HepG2 (cell line): ENCODE results near the gene ACSS1. TPM values are rescaled to one million over a fixed set of nuclear protein-coding genes. Genes with fewer than 3 reads are reported as not detected.

Experiments
- ATAC-seq: fragments of 200-7000 bp; cut with Tn5 transposase; 3 replicates; pipeline ENCODE4 v1.9.1; 2020; ENCODE audit warnings: mild to moderate bottlenecking, moderate library complexity
- BruUV-seq: library from RNA; stranded (reverse); fragments of 400-500 nt; replicated peaks from 2 replicates; lab custom pipeline; 2021; lab: Mats Ljungman, UMichigan
- CTCF ChIA-PET: fragments of 300-600 bp; formaldehyde crosslinking; extraction: SDS; loops from one replicate; lab custom pipeline; 2021; ENCODE audit warnings: low total read pairs, inconsistent platforms, low intra/inter-chr PET ratio; lab: Yijun Ruan, JAX
- POLR2A ChIA-PET: fragments of 350-600 bp; sonication (Branson Sonifier 250); formaldehyde crosslinking; loops from one replicate; lab custom pipeline; 2020; ENCODE audit warnings: antibody characterized with exemption, inconsistent platforms; lab: Yijun Ruan, JAX
- DNase-seq: peaks from one replicate; pipeline ENCODE4 v3.0.0-alpha.2; 2015; ENCODE audit warnings: low spot score
- FAIRE-seq: peaks from 3 replicates; lab custom pipeline; 2011; peaks lifted over from hg19 to GRCh38; lab: Jason Lieb, UNC
- H2AFZ ChIP-seq: one replicate; pipeline ENCODE4 v1.6.1; 2011; ENCODE audit warnings: low read length, inconsistent platforms
- H3K27ac ChIP-seq: fragments of 300-600 bp; 3 replicates; pipeline ENCODE4 v1.8.0; 2011; ENCODE audit warnings: mixed run types, mild to moderate bottlenecking, mixed read lengths, low read length, inconsistent platforms; ENCODE audit not compliant: insufficient read depth; ENCODE audit errors: extremely low read length
- H3K27me3 ChIP-seq, 2 experiments: fragments of 200-600 bp in 1 of 2; 2 replicates in 1 of 2; 3 replicates in 1 of 2; pipeline versions ENCODE4 v1.6.0 to v1.8.0; 2011; ENCODE audit warnings: low read length in 2 of 2, mild to moderate bottlenecking in 2 of 2, moderate library complexity in 2 of 2, inconsistent platforms in 1 of 2; ENCODE audit not compliant: insufficient read depth in 2 of 2, control insufficient read depth in 1 of 2
- H3K36me3 ChIP-seq, 2 experiments: fragments of 200-600 bp in 1 of 2; replicated peaks in 1 of 2; 2 replicates in 1 of 2; 3 replicates in 1 of 2; pipeline versions ENCODE4 v1.5.1 to v1.8.0; 2011; ENCODE audit warnings: low read length in 2 of 2, inconsistent platforms in 1 of 2; ENCODE audit not compliant: insufficient read depth in 2 of 2, control insufficient read depth in 1 of 2
- H3K4me1 ChIP-seq: 2 replicates; pipeline ENCODE4 v1.5.1; 2012; ENCODE audit warnings: low read length, inconsistent platforms; ENCODE audit not compliant: insufficient read depth
- H3K4me2 ChIP-seq: 2 replicates; pipeline ENCODE4 v1.6.0; 2011; ENCODE audit warnings: low read depth, low read length, inconsistent platforms
- H3K4me3 ChIP-seq, 3 experiments: fragments of 200-600 bp in 1 of 3; sonication (generic), shearing (Covaris generic) in 1 of 3; replicated peaks in 1 of 3; 2 replicates each; pipeline ENCODE4 v1.5.1; 2011 to 2016; ENCODE audit warnings: low read length in 3 of 3, inconsistent platforms in 2 of 3, low read depth in 2 of 3, mild to moderate bottlenecking in 2 of 3, control low read depth in 1 of 3, mixed read lengths in 1 of 3; ENCODE audit not compliant: insufficient read depth in 1 of 3
- H3K79me2 ChIP-seq: one replicate; pipeline ENCODE4 v1.6.1; 2011; ENCODE audit warnings: low read length, inconsistent platforms; ENCODE audit not compliant: insufficient read depth
- H3K9ac ChIP-seq: 2 replicates; pipeline ENCODE4 v1.6.0; 2011; ENCODE audit warnings: mild to moderate bottlenecking, low read depth, low read length, inconsistent platforms; ENCODE audit not compliant: insufficient read depth
- H3K9me3 ChIP-seq: 2 replicates; pipeline ENCODE4 v1.5.1; 2012; ENCODE audit warnings: mild to moderate bottlenecking, low read length
- H4K20me1 ChIP-seq: 2 replicates; pipeline ENCODE4 v1.6.0; 2011; ENCODE audit warnings: inconsistent platforms, mild to moderate bottlenecking, low read length, moderate library complexity; ENCODE audit not compliant: insufficient read depth
- DR1 ChIP-seq: sonication (generic); formaldehyde crosslinking; IDR thresholded peaks from 2 replicates; pipeline ENCODE4 v1.8.0; 2021; ENCODE audit warnings: mild to moderate bottlenecking, missing genetic modification reagents, inconsistent platforms
- JUNB ChIP-seq: sonication (generic); formaldehyde crosslinking; IDR thresholded peaks from 2 replicates; pipeline ENCODE4 v1.8.0; 2022; ENCODE audit warnings: missing genetic modification reagents, mild to moderate bottlenecking, borderline replicate concordance
- KAT7 ChIP-seq: IDR thresholded peaks from 2 replicates; pipeline ENCODE4 v1.6.1; 2018; ENCODE audit warnings: borderline replicate concordance, missing compliant biosample characterization
- KDM3A ChIP-seq: IDR thresholded peaks from 2 replicates; pipeline ENCODE4 v1.6.1; 2018; ENCODE audit warnings: low read depth, missing compliant biosample characterization
- KDM5B ChIP-seq: sonication (generic); formaldehyde crosslinking; IDR thresholded peaks from 2 replicates; pipeline ENCODE4 v1.4.0; 2020; ENCODE audit warnings: missing genetic modification reagents, mild to moderate bottlenecking, borderline replicate concordance
- ONECUT2 ChIP-seq: sonication (generic); formaldehyde crosslinking; IDR thresholded peaks from 2 replicates; pipeline ENCODE4 v1.4.0; 2020; ENCODE audit warnings: missing genetic modification reagents
- ZBTB44 ChIP-seq: sonication (generic); formaldehyde crosslinking; IDR thresholded peaks from 2 replicates; pipeline ENCODE4 v1.4.0; 2020; ENCODE audit warnings: missing genetic modification reagents
- ZBTB7A ChIP-seq: sonication (generic); formaldehyde crosslinking; IDR thresholded peaks from 2 replicates; pipeline ENCODE4 v1.8.0; 2022; ENCODE audit warnings: mild to moderate bottlenecking, missing genetic modification reagents
- ZBTB8A ChIP-seq: sonication (generic); formaldehyde crosslinking; IDR thresholded peaks from 2 replicates; pipeline ENCODE4 v1.4.0; 2020; ENCODE audit warnings: mild to moderate bottlenecking, low read depth, missing genetic modification reagents, borderline replicate concordance
- ZNF235 ChIP-seq: sonication (generic); formaldehyde crosslinking; IDR thresholded peaks from 2 replicates; pipeline ENCODE4 v1.8.1; 2023; ENCODE audit warnings: mild to moderate bottlenecking, missing genetic modification reagents, borderline replicate concordance
- ZNF253 ChIP-seq: sonication (generic); formaldehyde crosslinking; IDR thresholded peaks from 2 replicates; pipeline ENCODE4 v1.8.0; 2022; ENCODE audit warnings: mild to moderate bottlenecking, missing genetic modification reagents, borderline replicate concordance
- ZNF343 ChIP-seq: sonication (generic); formaldehyde crosslinking; IDR thresholded peaks from 2 replicates; pipeline ENCODE4 v1.4.0; 2020; ENCODE audit warnings: mild to moderate bottlenecking, missing genetic modification reagents
- ZNF367 ChIP-seq: sonication (generic); formaldehyde crosslinking; IDR thresholded peaks from 2 replicates; pipeline ENCODE4 v1.4.0; 2020; ENCODE audit warnings: missing genetic modification reagents, borderline replicate concordance
- WGBS: methylation state at CpG from one replicate; pipeline ENCODE4 v1.1.6; 2017; ENCODE audit warnings: low lambda C conversion rate; 5-methylcytosine and 5-hydroxymethylcytosine counted together
- in situ Hi-C: cut with HindIII; loops from 2 replicates; pipeline ENCODE4 v1.10.0; 2017; ENCODE audit warnings: low pct_unique_long_range_greater_than_20kb; ENCODE audit not compliant: extremely low pct_ligation_motif_present
- intact Hi-C: fragments of 100-400 bp; cut with micrococcal nuclease; formaldehyde crosslinking; loops from one replicate; pipeline ENCODE4 v1.10.0; 2022; ENCODE audit not compliant: unreplicated experiment
- polyA plus RNA-seq, 8 experiments: library from polyadenylated mRNA; depleted of rRNA in 3 of 8; stranded (reverse) in 7 of 8; unstranded in 1 of 8; fragments of >200 nt; fragmentation: Illumina TruSeq in 4 of 8; extraction: Trizol in 4 of 8; gene quantifications; 2 replicates each; pipeline versions ENCODE4 v1.2.1 to v1.2.3, GENCODE V29; 2011 to 2016; ENCODE audit warnings: low read depth in 4 of 8, missing spikeins in 1 of 8, mixed read lengths in 1 of 8; ENCODE audit not compliant: insufficient read depth in 1 of 8
- total RNA-seq, 5 experiments: library from RNA; depleted of rRNA; stranded (reverse); fragments of >200 nt; fragmentation: Illumina TruSeq; extraction: Trizol; gene quantifications; 2 replicates each; pipeline ENCODE4 v1.2.3, GENCODE V29; 2016; ENCODE audit warnings: low read depth in 1 of 5
- TF ChIP-seq, protein P1 (sequence below): sonication (generic); formaldehyde crosslinking; IDR thresholded peaks from 2 replicates; pipeline ENCODE4 v1.4.0; 2020; ENCODE audit warnings: missing genetic modification reagents

The ACSS1 gene
- total and polyA plus RNA-seq, 2 of the 13 experiments (the other 11 are each of a cell fraction or from before 2014, with no cell fraction given), result 15.2 to 41.6 TPM

DNA sequence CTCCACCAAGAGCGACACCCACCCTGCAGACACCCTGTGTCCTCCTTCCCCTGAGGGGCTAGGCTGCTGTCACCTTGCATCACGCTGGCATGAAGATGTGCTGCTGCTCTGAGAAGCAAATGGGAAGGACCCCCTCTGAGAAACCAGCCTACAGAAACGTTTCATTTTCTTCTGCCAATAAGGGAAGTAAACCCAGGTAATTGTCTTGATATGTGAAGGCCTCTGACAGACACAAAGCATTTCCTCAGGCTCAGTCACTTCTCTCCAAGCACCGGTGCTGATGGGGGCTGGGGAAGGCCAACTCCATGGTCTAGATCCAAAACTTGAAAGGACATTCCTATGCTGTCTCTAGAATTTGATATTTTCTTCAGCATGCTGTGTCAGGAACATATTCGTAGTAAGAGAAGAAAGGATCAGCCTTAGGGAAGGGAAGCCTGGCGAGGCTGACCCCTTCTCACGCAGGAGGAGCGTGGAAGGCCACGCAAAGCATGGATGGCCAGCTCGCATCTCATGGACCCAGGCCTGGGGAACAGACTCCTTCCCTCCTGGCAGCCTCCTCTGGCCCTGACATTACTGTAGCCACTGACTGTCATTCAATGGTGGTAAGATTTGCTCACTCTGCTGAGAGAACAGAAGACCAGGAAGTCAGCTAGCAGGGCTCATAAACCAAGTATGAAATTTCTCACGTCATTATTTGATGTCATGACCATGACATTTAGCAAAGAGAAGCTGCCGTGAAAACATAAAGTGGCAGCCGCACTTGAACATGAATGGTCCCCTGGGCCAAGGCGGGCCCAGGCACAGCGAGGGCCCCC lies 20.4 kb downstream of the ACSS1 start:
- Histone ChIP-seq H3K27ac (no peak overlapping the region), H3K36me3 (no peaks in the 10 kb centered on the region), H3K79me2 (no peaks in the 10 kb centered on the region), H2AFZ (no peak overlapping the region), H3K4me3 (no peak overlapping the region), H3K4me2 (no peak overlapping the region), H3K9me3 (no peaks in the 10 kb centered on the region), H3K9ac (no peak overlapping the region), H3K4me1 (peaks cover 44% of the 10 kb centered on the region), H3K27me3 (0 out of 5 replicates have a peak, but pooled peaks cover 0 to 3% of the 10 kb centered on the region in 2 experiments), H4K20me1 (no peaks in the 10 kb centered on the region)
- DNase-seq (no peak), ATAC-seq (no peak), FAIRE-seq (no peak)
- BruUV-seq, result no TSS peak
- 76% methylated on average over 15 of the region's 15 CpGs for WGBS
- intact Hi-C loops (no loop called here), in situ Hi-C loops (no loop called here)
- ChIA-PET CTCF (no interaction called here), POLR2A (no interaction called here)
- TF ChIP-seq ZBTB8A (CRISPR knock-in tag) (no peak), ZNF253 (CRISPR knock-in tag) (0 out of 2 replicates have a peak, but pooled peaks have one; percentile 41)

DNA sequence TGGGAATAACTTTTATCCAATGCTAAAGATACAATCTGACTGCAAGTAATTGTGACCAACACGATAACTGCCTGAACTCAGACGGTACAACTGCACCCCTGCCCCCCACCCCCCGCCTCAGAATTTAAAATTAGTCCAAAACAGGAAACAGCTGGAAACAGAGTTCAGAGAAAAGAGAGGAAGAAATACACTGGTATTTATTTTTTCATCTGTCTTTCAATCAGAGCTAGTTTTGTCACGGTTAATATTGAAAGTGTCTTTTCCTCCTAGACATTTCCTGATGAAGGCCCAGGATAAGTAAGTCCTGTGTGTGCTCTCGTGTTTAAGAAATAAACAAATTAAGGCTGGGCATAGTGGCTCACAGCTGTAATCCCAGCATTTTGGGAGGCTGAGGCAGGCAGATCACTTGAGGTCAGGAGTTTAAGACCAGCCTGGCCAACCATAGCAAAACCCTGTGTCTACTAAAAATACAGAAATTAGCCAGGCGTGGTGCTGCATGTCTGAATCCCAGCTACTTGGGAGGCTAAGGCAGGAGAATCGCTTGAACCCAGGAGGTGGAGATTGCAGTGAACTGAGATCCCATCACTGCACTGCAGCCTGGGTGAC lies 21.5 kb downstream of the ACSS1 start:
- POLR2A ChIA-PET, result no interaction called here
- WGBS, result 63% methylated on average over 7 of the region's 7 CpGs
- TF ChIP-seq ZBTB44 (CRISPR knock-in tag), result no peak
- no peak for TF ChIP-seq KDM3A (CRISPR knock-in tag)
- TF ChIP-seq KAT7, result no peak
- TF ChIP-seq ONECUT2 (CRISPR knock-in tag), result no peak
- TF ChIP-seq DR1, result no peak
- no peak for TF ChIP-seq ZNF235 (CRISPR knock-in tag)
- TF ChIP-seq ZNF343 (CRISPR knock-in tag), result no peak
- TF ChIP-seq ZBTB7A (CRISPR knock-in tag), result no peak
- no peak for TF ChIP-seq KDM5B
- no peak for TF ChIP-seq JUNB (CRISPR knock-in tag)
- TF ChIP-seq, protein P1, sequence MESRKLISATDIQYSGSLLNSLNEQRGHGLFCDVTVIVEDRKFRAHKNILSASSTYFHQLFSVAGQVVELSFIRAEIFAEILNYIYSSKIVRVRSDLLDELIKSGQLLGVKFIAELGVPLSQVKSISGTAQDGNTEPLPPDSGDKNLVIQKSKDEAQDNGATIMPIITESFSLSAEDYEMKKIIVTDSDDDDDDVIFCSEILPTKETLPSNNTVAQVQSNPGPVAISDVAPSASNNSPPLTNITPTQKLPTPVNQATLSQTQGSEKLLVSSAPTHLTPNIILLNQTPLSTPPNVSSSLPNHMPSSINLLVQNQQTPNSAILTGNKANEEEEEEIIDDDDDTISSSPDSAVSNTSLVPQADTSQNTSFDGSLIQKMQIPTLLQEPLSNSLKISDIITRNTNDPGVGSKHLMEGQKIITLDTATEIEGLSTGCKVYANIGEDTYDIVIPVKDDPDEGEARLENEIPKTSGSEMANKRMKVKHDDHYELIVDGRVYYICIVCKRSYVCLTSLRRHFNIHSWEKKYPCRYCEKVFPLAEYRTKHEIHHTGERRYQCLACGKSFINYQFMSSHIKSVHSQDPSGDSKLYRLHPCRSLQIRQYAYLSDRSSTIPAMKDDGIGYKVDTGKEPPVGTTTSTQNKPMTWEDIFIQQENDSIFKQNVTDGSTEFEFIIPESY (CRISPR knock-in tag), result no peak
- TF ChIP-seq ZNF367 (CRISPR knock-in tag), result no peak

More for the DNA sequence above, 21.5 kb downstream of the ACSS1 start:
- DNase-seq (no peak), FAIRE-seq (no peak), ATAC-seq (no peak)
- intact Hi-C loops (no loop called here), in situ Hi-C loops (no loop called here)
- Histone ChIP-seq H3K79me2 (no peaks in the 10 kb centered on the region), H3K27me3 (0 out of 5 replicates have a peak, but pooled peaks cover 0 to 1% of the 10 kb centered on the region in 2 experiments), H3K27ac (no peak overlapping the region), H3K36me3 (no peaks in the 10 kb centered on the region), H3K4me1 (peaks cover 50% of the 10 kb centered on the region), H3K9me3 (no peaks in the 10 kb centered on the region), H3K4me2 (no peak overlapping the region), H3K4me3 (no peak overlapping the region), H3K9ac (no peak overlapping the region), H4K20me1 (no peaks in the 10 kb centered on the region), H2AFZ (no peak overlapping the region)
- CTCF ChIA-PET, result no interaction called here
- no TSS peak for BruUV-seq
